Measurements from ENCODE around the gene KLF2. TPM values are rescaled to one million over a fixed set of nuclear protein-coding genes. Genes with fewer than 3 reads are reported as not detected.
"Not testable (repeated sequence)": the region's sequence is repeated elsewhere in the genome, so short reads cannot be mapped to it uniquely, and the experiment has no call there.

Gene KLF2
- total RNA-seq, result 137 TPM
- long read RNA-seq, transcript KLF2-201 (3 exons, 2,018 nt), result major isoform, 87 of 304 reads
- long read RNA-seq, partial matches to known transcripts, result 186 of 304 reads
- long read RNA-seq, other reads (novel, unspliced or antisense), result 31 of 304 reads

DNA sequence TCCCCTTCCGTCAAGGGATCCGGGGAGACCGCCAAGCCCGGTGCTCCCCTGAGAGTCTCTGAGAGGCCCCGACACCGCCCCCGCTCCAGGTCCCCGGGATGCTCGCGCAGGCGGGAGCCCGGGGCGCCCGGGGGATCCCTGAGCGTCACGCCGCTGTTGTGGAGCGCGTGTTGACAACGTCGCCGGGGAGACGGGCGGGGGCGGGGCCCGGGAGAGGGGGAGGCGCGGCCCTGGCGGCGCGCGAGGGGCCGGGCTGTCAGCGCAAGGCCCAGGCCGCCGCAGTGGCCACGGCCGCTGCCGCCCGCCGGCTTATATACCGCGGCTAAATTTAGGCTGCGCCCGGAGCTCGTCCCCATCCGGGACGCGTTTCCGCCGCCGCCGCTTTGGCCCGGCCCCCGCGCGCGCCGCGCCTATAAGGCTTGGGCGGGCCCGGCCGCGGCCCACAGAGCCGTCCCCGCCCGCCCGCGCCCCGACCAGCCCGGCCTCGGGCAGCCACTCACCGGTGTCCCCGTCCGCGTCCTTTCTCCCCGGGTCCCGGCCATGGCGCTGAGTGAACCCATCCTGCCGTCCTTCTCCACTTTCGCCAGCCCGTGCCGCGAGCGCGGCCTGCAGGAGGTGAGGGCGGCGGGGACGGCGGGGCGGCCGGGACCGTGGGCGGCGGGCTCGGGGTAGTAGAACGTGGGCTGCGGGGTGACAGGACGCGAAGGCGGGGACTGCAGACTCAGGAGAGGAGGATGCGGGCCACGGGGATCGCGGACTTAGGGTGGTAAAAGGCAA lies at the start of gene KLF2:
TSS of gene KLF2 (plus strand) at position 443 of the 777 bp plus-strand sequence. CDS start at position 541, 98 bp downstream.
- no peaks in the 10 kb centered on the region for H3K27me3 ChIP-seq (ENCODE audit: low read depth)
- H3K36me3 ChIP-seq, result peaks cover 26% of the 10 kb centered on the region
- peaks cover 33% of the 10 kb centered on the region for H3K4me1 ChIP-seq
- peak within 1 kb of the TSS; percentile 82 for H3K4me3 ChIP-seq
- intact Hi-C loops (cut with DNase I), result no loop called here
- DNase-seq (peak; percentile 96), ATAC-seq (peak; percentile 86 to 91)
- no peaks in the 10 kb centered on the region for H3K9me3 ChIP-seq
- peak within 1 kb of the TSS; percentile 98 for H3K27ac ChIP-seq
- TF ChIP-seq, protein P1, sequence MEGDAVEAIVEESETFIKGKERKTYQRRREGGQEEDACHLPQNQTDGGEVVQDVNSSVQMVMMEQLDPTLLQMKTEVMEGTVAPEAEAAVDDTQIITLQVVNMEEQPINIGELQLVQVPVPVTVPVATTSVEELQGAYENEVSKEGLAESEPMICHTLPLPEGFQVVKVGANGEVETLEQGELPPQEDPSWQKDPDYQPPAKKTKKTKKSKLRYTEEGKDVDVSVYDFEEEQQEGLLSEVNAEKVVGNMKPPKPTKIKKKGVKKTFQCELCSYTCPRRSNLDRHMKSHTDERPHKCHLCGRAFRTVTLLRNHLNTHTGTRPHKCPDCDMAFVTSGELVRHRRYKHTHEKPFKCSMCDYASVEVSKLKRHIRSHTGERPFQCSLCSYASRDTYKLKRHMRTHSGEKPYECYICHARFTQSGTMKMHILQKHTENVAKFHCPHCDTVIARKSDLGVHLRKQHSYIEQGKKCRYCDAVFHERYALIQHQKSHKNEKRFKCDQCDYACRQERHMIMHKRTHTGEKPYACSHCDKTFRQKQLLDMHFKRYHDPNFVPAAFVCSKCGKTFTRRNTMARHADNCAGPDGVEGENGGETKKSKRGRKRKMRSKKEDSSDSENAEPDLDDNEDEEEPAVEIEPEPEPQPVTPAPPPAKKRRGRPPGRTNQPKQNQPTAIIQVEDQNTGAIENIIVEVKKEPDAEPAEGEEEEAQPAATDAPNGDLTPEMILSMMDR (IDR thresholded peaks at IDR 0.05), result peak; percentile 3

DNA sequence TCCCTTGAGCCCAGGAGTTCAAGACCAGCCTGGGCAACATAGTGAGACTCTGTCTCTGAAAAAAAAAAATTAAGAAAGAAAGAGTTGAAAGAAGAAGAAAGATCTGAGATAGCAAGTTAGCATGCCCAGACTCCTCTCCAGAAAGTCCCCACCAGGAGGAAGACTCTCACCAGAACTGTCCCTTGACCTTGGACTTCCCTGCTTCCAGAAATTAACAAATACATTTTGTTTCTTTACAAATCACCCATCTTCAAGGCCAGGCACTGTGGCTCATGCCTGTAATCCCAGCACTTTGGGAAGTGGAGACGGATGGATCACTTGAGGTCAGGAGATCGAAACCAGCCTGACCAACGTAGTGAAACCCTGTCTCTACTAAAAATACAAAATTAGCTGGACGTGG lies 44.3 kb upstream of the KLF2 start:
- H3K27ac ChIP-seq, result peak overlapping the region; percentile 51
- peaks cover 59% of the 10 kb centered on the region for H3K4me1 ChIP-seq
- DNase-seq (no peak), ATAC-seq (no peak)
- H3K27me3 ChIP-seq (ENCODE audit: low read depth), result no peaks in the 10 kb centered on the region
- no peak overlapping the region for H3K4me3 ChIP-seq
- TF ChIP-seq, protein P1 (IDR thresholded peaks at IDR 0.05), result no peak
- intact Hi-C loops (cut with DNase I), result no loop called here
- no peaks in the 10 kb centered on the region for H3K36me3 ChIP-seq
- no peaks in the 10 kb centered on the region for H3K9me3 ChIP-seq

DNA sequence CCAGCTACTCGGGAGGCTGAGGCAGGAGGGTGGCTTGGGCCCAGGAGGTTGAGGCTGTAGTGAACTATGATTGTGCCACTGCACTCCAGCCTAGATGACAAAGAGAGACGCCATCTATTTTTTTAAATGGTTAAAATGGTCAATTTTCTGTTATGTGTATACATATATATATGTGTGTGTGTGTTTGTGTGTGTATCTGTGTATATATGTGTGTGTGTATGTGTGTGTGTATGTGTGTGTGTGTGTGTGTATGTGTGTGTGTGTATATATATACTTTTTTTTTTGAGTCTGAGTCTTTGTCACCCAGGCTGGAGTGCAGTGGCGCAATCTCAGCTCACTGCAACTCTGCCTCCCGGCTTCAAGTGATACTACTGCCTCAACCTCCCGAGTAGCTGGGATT lies 42.9 kb upstream of the KLF2 start:
- H3K36me3 ChIP-seq, result no peaks in the 10 kb centered on the region
- no peak for DNase-seq
- H3K27me3 ChIP-seq (ENCODE audit: low read depth), result no peaks in the 10 kb centered on the region
- intact Hi-C loops (cut with DNase I), result no loop called here
- peak overlapping the region; percentile 93 for H3K27ac ChIP-seq
- no peaks in the 10 kb centered on the region for H3K9me3 ChIP-seq
- ATAC-seq, result no peak
- TF ChIP-seq, protein P1 (IDR thresholded peaks at IDR 0.05), result no peak
- no peak overlapping the region for H3K4me3 ChIP-seq
- peaks cover 72% of the 10 kb centered on the region for H3K4me1 ChIP-seq

DNA sequence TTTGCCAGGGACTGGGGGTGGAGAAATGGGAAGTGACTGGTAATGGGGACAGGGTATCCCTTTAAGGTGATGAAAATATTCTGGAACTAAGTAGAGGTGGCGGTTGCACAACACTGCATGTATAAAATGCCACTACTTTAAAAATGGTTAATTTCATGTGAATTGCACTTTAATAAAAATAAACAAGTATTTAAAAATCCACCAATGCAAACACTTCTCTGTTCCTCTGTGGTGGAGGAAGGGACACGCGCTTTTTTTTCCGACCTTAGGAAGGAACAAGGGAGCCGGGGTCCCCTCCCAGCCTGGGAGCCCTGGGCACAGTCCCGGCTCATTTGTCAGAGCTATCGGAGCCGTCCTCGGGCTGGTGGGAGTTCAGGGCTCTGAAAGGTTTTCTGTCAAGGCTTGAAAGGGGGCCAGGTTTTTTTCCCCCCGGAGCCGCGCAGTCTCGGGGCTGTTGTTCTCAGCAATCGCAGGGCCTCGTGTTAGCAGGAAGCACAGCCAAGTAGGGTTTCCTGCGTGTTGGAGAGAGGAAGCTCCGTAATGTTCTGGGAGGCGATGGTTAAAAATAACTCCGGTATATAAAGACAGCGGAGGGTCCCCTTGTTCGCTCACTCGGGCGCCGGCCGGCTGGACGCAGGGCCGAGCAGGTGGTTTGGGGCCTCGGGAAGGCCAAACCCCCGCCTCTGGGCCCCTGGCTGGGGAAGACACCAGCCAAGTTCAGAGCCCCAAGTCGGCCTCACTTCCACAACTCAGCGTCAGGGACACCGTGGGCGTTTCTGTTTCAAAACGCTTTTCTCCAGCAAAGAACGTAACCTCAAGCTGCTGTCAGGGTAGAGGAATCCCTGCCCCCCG lies 41.2 kb upstream of the KLF2 start:
- intact Hi-C loops (cut with DNase I), result no loop called here
- peak; percentile 77 to 81 for ATAC-seq
- peak overlapping the region; percentile 28 for H3K4me3 ChIP-seq

DNA sequence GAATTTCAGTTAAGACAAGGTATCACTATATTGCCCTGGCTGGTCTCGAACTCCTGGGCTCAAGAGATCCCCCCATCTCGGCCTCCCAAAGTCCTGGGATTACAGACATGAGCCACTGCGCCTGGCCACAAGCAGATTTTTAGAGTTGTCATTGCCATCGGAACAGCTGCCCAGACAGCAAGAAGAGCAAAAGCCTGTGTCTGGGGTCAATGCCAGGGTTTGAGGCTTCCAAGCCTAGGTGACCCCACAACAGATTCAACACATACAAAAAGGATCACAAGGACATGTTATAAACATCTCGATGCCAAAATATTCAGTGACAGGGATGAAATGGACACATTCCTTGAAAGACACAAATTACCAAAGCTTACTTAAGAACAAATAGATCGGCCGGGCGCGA lies 40.1 kb upstream of the KLF2 start:
- H3K36me3 ChIP-seq, result no peaks in the 10 kb centered on the region
- intact Hi-C loops (cut with DNase I), result no loop called here
- no peak overlapping the region for H3K4me3 ChIP-seq
- DNase-seq, result no peak
- no peak for ATAC-seq
- H3K27ac ChIP-seq, result peak overlapping the region; percentile 93
- H3K4me1 ChIP-seq, result peaks cover 70% of the 10 kb centered on the region
- no peaks in the 10 kb centered on the region for H3K27me3 ChIP-seq (ENCODE audit: low read depth)
- TF ChIP-seq, protein P1 (IDR thresholded peaks at IDR 0.05), result no peak
- H3K9me3 ChIP-seq, result no peaks in the 10 kb centered on the region

More for the DNA sequence above, 41.2 kb upstream of the KLF2 start:
- TF ChIP-seq, protein P1 (IDR thresholded peaks at IDR 0.05), result no peak
- no peaks in the 10 kb centered on the region for H3K27me3 ChIP-seq (ENCODE audit: low read depth)
- no peaks in the 10 kb centered on the region for H3K36me3 ChIP-seq
- DNase-seq, result peak; percentile 88
- peak overlapping the region; percentile 93 for H3K27ac ChIP-seq
- H3K9me3 ChIP-seq, result no peaks in the 10 kb centered on the region
- peaks cover 78% of the 10 kb centered on the region for H3K4me1 ChIP-seq

DNA sequence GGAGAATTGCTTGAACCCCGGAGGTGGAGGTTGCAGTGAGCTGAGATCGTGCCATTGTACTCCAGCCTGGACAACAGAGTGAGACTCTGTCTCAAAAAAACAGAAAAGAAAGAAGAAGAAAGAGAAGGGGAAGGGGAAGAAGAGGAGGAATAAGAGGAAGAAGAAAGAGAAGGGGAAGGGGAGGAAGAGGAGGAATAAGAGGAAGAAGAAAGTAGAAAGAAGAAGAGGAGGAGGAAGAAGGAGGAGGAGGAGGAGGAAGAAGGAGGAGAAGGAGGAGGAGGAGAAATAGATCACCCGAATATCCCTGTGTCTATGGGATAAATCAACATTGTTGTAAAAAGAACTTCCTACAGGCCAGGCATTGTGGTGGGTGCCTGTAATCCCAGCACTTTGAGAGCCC lies 39.5 kb upstream of the KLF2 start:
- peak overlapping the region; percentile 93 for H3K27ac ChIP-seq
- H3K36me3 ChIP-seq; H3K4me3 ChIP-seq; H3K9me3 ChIP-seq; H3K27me3 ChIP-seq (ENCODE audit: low read depth); intact Hi-C loops (cut with DNase I); DNase-seq; ATAC-seq: not testable (repeated sequence)
- H3K4me1 ChIP-seq, result peaks cover 64% of the 10 kb centered on the region
